SK-N-SH treated with all-trans-retinoic acid at 6 μM for 48 hours (cell line): ENCODE results near the gene CCDC170.

Experiments used
- ATAC-seq: fragments of 200-7000 bp; cut with Tn5 transposase; 3 replicates; pipeline ENCODE4 v1.9.1; 2020; ENCODE audit warnings: mild to moderate bottlenecking, moderate library complexity
- ARNTL ChIP-seq: fragments of 450-650 bp; formaldehyde crosslinking; IDR thresholded peaks from 2 replicates; pipeline ENCODE4 v1.5.0; 2020; ENCODE audit warnings: low read depth, mild to moderate bottlenecking, moderate library complexity, borderline replicate concordance
- BACH2 ChIP-seq: fragments of 250-450 bp; sonication (Bioruptor Pico); IDR thresholded peaks from 2 replicates; pipeline ENCODE4 v1.9.0; 2021; ENCODE audit warnings: mild to moderate bottlenecking, borderline replicate concordance
- CSDC2 ChIP-seq: fragments of 250-450 bp; sonication (Bioruptor Pico); IDR thresholded peaks from 2 replicates; pipeline ENCODE4 v1.5.0; 2020; ENCODE audit warnings: mild to moderate bottlenecking, moderate library complexity
- CSRNP3 ChIP-seq: fragments of 250-450 bp; sonication (Bioruptor Pico); IDR thresholded peaks from 2 replicates; pipeline ENCODE4 v1.5.1; 2021; ENCODE audit warnings: mild to moderate bottlenecking, moderate library complexity
- GLIS3 ChIP-seq: fragments of 250-450 bp; sonication (Bioruptor Pico); IDR thresholded peaks from 2 replicates; pipeline ENCODE4 v1.5.0; 2020; ENCODE audit warnings: mild to moderate bottlenecking, moderate library complexity
- ISL1 ChIP-seq: fragments of 250-450 bp; sonication (Bioruptor Pico); IDR thresholded peaks from 2 replicates; pipeline ENCODE4 v2.1.2; 2022; ENCODE audit warnings: mild to moderate bottlenecking, moderate library complexity
- OSR1 ChIP-seq: fragments of 250-450 bp; sonication (Bioruptor Pico); IDR thresholded peaks from 2 replicates; pipeline ENCODE4 v1.8.0; 2022; ENCODE audit warnings: moderate library complexity, mild to moderate bottlenecking, inconsistent platforms
- POU6F1 ChIP-seq: fragments of 250-450 bp; sonication (Bioruptor Pico); IDR thresholded peaks from 2 replicates; pipeline ENCODE4 v1.8.0; 2021; ENCODE audit warnings: low read depth, mild to moderate bottlenecking, moderate library complexity, borderline replicate concordance
- RARB ChIP-seq: fragments of 250-450 bp; sonication (Bioruptor Pico); IDR thresholded peaks from 2 replicates; pipeline ENCODE4 v1.8.0; 2021; ENCODE audit warnings: mild to moderate bottlenecking, moderate library complexity
- SNAI2 ChIP-seq: fragments of 250-450 bp; sonication (Bioruptor Pico); IDR thresholded peaks from 2 replicates; pipeline ENCODE4 v1.5.0; 2020; ENCODE audit warnings: mild to moderate bottlenecking, moderate library complexity
- TCF4 ChIP-seq: fragments of 250-450 bp; sonication (Bioruptor Pico); IDR thresholded peaks from 2 replicates; pipeline ENCODE4 v1.8.0; 2021; ENCODE audit warnings: mild to moderate bottlenecking, moderate library complexity, borderline replicate concordance
- TOX ChIP-seq: fragments of 250-450 bp; sonication (Bioruptor Pico); IDR thresholded peaks from 2 replicates; pipeline ENCODE4 v1.8.0; 2021; ENCODE audit warnings: mild to moderate bottlenecking, moderate library complexity, borderline replicate concordance
- ZC3H10 ChIP-seq: fragments of 250-450 bp; sonication (Bioruptor Pico); IDR thresholded peaks from 2 replicates; pipeline ENCODE4 v1.5.1; 2021; ENCODE audit warnings: mild to moderate bottlenecking, moderate library complexity
- ZFP3 ChIP-seq: fragments of 250-450 bp; sonication (Bioruptor Pico); IDR thresholded peaks from 2 replicates; pipeline ENCODE4 v1.5.0; 2020; ENCODE audit warnings: mild to moderate bottlenecking, moderate library complexity
- ZNF565 ChIP-seq: fragments of 450-650 bp; formaldehyde crosslinking; conservative IDR thresholded peaks from 2 replicates; pipeline ENCODE4 v1.5.0; 2020; ENCODE audit warnings: low read depth, mild to moderate bottlenecking, moderate library complexity
- ZNF70 ChIP-seq: fragments of 450-650 bp; formaldehyde crosslinking; IDR thresholded peaks from 2 replicates; pipeline ENCODE4 v1.5.0; 2020; ENCODE audit warnings: mild to moderate bottlenecking, moderate library complexity
- ZNF8 ChIP-seq: fragments of 450-650 bp; formaldehyde crosslinking; IDR thresholded peaks from 2 replicates; pipeline ENCODE4 v1.5.0; 2020; ENCODE audit warnings: mild to moderate bottlenecking, moderate library complexity
- TF ChIP-seq, protein P1 (sequence below): fragments of 250-450 bp; sonication (Bioruptor Pico); IDR thresholded peaks from 2 replicates; pipeline ENCODE4 v1.8.0; 2020; ENCODE audit warnings: mild to moderate bottlenecking, moderate library complexity, borderline replicate concordance
- TF ChIP-seq, protein P2 (sequence below): fragments of 250-450 bp; sonication (Bioruptor Pico); IDR thresholded peaks from 2 replicates; pipeline ENCODE4 v1.5.1; 2020; ENCODE audit warnings: low read depth, mild to moderate bottlenecking, moderate library complexity
- TF ChIP-seq, protein P3 (sequence below): fragments of 250-450 bp; sonication (Bioruptor Pico); IDR thresholded peaks from 2 replicates; pipeline ENCODE4 v1.5.0; 2020; ENCODE audit warnings: mild to moderate bottlenecking, moderate library complexity

CCDC170 gene

DNA sequence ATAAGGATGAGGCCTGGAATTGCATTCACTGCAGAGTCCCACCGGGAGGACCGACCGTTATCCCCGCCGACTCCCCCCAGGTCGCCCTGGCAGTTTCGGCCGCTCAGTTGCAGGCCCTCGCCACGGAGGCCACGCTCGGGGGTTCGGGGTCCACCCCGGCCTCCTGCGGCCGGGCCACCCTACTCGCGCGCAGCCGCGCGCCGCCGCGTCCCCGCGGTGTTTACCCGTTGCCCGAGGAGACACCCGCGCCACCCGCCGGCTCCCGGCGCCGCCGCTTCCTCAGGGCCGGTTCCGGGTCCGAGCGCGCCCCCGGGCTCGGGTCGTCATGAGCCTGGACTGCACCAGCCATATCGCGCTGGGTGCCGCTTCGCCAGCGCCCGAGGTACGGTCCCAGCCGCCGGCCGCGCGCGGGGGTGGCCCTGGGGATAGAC lies at the start of gene CCDC170:
TSS of gene CCDC170 (plus strand) at position 214 of the 431 bp plus-strand sequence. CDS start at position 326, 112 bp downstream.
- peak; percentile 71 for ATAC-seq

DNA sequence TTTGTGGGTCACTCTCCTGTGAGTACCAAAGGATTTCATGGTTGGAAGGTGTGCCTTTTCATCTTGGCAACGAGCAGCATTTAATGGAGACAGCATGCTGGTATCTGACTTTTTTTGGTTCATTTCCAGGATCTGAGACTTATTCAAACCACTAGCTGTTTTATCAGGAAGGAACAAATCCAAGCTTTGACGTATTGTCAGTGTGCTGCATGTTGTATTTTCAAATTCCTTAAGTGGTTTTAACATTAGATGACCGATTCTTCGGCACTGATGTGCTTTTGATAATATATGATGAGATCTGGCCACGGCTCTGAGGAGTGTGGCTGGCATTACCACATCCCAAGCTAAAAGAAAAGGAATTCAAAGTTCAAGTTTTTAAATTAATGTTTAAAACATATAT lies 48.3 kb upstream of the CCDC170 start:
- TF ChIP-seq OSR1 (CRISPR knock-in tag): no peak
- no peak for TF ChIP-seq SNAI2 (CRISPR knock-in tag)
- no peak for TF ChIP-seq GLIS3 (CRISPR knock-in tag)
- TF ChIP-seq TCF4 (CRISPR knock-in tag): no peak
- no peak for TF ChIP-seq ZNF8
- no peak for TF ChIP-seq RARB (CRISPR knock-in tag)
- TF ChIP-seq ARNTL (CRISPR knock-in tag): no peak
- TF ChIP-seq ZC3H10 (CRISPR knock-in tag): no peak
- TF ChIP-seq, protein P1, sequence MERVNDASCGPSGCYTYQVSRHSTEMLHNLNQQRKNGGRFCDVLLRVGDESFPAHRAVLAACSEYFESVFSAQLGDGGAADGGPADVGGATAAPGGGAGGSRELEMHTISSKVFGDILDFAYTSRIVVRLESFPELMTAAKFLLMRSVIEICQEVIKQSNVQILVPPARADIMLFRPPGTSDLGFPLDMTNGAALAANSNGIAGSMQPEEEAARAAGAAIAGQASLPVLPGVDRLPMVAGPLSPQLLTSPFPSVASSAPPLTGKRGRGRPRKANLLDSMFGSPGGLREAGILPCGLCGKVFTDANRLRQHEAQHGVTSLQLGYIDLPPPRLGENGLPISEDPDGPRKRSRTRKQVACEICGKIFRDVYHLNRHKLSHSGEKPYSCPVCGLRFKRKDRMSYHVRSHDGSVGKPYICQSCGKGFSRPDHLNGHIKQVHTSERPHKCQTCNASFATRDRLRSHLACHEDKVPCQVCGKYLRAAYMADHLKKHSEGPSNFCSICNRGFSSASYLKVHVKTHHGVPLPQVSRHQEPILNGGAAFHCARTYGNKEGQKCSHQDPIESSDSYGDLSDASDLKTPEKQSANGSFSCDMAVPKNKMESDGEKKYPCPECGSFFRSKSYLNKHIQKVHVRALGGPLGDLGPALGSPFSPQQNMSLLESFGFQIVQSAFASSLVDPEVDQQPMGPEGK (CRISPR knock-in tag): no peak
- TF ChIP-seq, protein P2, sequence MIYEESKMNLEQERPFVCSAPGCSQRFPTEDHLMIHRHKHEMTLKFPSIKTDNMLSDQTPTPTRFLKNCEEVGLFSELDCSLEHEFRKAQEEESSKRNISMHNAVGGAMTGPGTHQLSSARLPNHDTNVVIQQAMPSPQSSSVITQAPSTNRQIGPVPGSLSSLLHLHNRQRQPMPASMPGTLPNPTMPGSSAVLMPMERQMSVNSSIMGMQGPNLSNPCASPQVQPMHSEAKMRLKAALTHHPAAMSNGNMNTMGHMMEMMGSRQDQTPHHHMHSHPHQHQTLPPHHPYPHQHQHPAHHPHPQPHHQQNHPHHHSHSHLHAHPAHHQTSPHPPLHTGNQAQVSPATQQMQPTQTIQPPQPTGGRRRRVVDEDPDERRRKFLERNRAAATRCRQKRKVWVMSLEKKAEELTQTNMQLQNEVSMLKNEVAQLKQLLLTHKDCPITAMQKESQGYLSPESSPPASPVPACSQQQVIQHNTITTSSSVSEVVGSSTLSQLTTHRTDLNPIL (CRISPR knock-in tag): 0 out of 2 replicates have a peak, but pooled peaks have one; percentile 46
- TF ChIP-seq, protein P3, sequence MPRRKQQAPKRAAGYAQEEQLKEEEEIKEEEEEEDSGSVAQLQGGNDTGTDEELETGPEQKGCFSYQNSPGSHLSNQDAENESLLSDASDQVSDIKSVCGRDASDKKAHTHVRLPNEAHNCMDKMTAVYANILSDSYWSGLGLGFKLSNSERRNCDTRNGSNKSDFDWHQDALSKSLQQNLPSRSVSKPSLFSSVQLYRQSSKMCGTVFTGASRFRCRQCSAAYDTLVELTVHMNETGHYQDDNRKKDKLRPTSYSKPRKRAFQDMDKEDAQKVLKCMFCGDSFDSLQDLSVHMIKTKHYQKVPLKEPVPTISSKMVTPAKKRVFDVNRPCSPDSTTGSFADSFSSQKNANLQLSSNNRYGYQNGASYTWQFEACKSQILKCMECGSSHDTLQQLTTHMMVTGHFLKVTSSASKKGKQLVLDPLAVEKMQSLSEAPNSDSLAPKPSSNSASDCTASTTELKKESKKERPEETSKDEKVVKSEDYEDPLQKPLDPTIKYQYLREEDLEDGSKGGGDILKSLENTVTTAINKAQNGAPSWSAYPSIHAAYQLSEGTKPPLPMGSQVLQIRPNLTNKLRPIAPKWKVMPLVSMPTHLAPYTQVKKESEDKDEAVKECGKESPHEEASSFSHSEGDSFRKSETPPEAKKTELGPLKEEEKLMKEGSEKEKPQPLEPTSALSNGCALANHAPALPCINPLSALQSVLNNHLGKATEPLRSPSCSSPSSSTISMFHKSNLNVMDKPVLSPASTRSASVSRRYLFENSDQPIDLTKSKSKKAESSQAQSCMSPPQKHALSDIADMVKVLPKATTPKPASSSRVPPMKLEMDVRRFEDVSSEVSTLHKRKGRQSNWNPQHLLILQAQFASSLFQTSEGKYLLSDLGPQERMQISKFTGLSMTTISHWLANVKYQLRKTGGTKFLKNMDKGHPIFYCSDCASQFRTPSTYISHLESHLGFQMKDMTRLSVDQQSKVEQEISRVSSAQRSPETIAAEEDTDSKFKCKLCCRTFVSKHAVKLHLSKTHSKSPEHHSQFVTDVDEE (CRISPR knock-in tag): peak; percentile 24; the same call in 1 of the 2 replicates
- TF ChIP-seq BACH2 (CRISPR knock-in tag): no peak
- no peak for TF ChIP-seq ZNF565 (CRISPR knock-in tag)
- peak; percentile 77 for TF ChIP-seq ISL1 (CRISPR knock-in tag)
- no peak for TF ChIP-seq CSDC2
- no peak for TF ChIP-seq CSRNP3 (CRISPR knock-in tag)
- no peak for TF ChIP-seq ZNF70 (CRISPR knock-in tag)
- no peak for TF ChIP-seq TOX (CRISPR knock-in tag)
- no peak for TF ChIP-seq ZFP3 (CRISPR knock-in tag)
- no peak for TF ChIP-seq POU6F1 (CRISPR knock-in tag)
- TF ChIP-seq, all 23 proteins: peak for 3
- ATAC-seq: peak; percentile 79

More for the DNA sequence above, at the start of gene CCDC170:
- no peak for TF ChIP-seq POU6F1 (CRISPR knock-in tag)
- TF ChIP-seq CSDC2: no peak
- TF ChIP-seq, protein P3 (CRISPR knock-in tag): no peak
